CD4-positive, alpha-beta T cell treated with Interleukin-21 for 1 hour (primary cell): ENCODE results near the gene MUC15.

ENCODE experiments used
- DNase-seq: peaks from one replicate; pipeline ENCODE4 v3.0.0-alpha.2; 2020

Gene MUC15

DNA sequence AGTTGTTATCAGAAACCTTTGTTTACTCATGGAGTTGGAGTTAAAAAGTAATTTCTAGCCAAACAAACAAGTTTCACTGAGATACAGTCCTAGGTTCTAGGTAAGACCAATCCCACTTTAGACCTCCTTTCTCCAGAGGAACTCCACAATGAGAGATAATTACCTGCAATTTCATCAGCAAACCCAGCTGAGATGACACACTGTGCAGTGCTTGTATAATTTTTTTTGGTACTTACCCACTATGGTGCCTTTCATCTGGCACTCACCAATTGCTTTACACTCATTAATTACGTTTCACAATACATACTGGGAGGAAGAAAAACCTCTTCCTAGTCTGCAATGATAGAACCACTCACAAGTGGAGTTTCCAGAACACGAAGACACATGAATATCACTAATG lies 1.8 kb upstream of the MUC15 start:
- no peak for DNase-seq

DNA sequence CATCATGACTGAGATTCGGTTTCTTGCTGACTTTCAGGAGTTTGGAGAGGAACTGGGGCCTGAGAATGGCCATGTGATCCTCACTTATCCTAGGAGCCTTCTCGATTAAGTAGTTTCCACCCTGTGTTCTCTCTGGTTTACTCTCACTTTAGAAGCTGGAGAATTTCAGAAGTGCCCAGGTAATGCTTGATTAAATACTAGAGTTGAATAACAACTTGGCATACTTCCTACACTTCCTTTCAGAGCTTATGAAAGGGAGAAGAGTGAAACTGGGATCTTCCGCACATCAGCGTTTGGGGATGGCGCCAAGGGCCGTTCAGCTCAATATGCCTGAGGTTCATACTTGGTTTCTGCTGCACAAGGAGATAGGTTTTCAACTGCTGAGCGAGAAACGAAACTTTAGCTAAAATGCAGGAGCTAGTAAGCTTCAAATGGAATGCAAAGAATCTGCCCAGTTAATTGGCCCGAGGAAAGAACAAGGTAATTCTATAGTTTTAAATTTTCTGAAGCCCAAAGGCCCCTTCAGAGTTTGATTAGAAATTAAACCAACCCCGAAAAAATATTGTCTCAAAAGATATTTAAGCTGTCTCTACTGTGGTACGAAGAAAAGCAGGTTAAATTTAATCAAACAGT lies 823 bp upstream of the MUC15 start:
- DNase-seq: no peak

DNA sequence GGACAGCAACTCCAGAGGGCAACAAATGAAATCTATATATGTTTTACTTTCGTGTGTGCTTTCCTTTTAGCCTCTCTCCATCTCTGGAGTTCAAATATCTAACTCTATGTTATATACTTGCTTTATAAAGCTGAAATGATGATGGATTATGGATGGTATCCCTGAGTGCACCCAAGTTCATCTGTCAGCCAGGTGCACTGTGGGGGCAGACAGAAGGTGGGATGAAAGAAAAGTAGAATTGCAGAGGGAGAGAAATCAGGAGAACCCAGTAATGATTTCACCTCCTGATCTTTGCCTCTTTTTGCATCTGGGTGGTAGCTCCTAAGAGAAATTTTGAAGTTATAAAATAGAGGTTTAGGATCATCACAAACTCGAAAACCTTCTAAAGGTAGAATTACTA lies 2.4 kb downstream of the MUC15 start:
- no peak for DNase-seq

DNA sequence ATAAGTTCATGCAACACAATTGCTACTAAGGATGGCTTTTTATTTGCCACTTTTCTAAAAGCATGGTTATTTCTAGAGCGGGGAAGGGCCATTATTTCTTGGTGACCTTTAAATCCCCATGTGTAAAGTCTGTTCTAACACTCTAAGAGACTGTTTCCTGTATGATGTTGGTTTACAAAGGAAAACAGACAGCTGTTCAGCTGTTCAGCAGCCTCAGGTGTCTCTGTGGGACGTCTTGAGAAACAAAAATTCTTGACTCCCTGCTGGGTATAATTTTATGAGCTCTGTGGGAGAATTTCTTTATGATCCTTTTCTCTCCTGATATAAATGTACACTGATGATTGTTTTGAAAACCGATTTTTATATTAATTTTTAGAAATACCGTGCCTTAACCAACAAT lies 13.9 kb downstream of the MUC15 start:
- DNase-seq: no peak

DNA sequence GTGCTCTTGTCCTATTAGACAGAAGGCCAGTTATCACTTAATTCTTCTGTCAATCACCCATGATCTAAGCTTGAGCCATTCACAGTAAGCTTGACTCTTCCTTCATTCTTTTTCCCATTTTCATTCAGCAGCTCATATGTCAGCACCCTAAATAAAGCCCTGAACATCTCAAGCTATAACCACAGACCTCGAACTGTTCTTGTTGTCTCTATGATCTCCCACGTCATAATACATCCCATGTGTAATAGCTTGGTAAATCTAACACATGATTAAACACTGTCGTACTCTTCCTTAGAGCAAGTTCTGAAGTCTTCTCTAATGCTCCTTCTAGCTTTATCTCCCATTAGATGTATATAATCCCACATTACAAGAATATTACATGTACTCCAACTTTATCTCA lies 14.4 kb downstream of the MUC15 start:
- DNase-seq: no peak

DNA sequence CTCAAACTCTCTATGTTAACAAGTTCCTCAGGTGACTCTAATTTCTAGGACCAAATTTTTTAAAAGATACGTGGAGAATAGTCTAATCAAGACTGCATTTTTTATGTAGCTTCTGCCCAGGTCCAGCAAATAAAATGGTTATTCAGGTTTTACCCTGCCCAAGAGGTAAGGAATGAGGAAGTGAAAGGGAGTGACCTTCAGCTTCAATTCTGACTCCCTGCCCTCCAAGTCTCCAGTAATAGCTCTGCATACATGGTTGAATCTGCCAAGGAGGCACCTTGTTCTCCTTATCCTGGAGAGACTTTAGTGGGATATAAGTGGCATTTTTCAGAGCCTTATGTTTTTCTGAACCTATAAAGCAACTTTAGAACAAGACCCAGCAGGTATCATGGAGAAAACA lies 15.5 kb downstream of the MUC15 start:
- DNase-seq: no peak

DNA sequence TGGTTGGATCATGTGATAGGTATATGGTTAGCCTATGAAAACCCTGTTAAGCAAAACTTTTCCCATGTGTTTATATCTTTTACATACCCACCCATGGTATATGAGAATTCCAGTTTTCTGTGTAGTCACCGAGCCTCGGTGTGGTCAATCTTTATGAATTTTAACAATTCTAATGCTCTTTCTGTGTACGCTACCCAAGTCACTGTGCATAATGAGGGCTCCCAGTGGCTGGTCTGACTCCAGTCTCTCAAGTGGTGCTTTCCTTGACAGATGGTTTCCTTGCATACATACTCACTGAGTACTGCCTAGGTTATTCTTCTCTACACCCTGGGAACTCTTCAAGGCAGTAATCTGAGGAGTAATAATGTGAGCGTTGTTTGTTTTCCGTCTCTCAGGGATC lies 17.6 kb downstream of the MUC15 start:
- no peak for DNase-seq

DNA sequence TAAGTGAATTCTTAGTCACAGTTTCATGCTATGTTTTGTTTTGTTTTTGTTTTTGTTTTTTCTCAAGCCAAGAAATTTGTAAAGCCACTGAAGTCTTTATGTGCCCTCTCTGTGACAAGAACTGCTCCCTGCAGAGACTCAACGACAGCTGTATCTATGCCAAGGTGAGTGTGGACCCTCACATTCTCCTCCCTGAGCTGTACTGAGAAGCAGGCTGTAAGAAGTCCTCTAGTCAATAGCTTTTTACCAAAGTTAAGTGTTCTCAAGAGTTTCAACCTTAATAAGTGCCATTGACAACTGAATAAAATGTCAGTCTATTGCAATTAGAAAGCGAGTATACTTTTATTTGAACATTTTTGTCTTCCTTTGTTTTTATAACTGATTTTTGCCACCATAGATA lies 18.9 kb downstream of the MUC15 start:
- no peak for DNase-seq

DNA sequence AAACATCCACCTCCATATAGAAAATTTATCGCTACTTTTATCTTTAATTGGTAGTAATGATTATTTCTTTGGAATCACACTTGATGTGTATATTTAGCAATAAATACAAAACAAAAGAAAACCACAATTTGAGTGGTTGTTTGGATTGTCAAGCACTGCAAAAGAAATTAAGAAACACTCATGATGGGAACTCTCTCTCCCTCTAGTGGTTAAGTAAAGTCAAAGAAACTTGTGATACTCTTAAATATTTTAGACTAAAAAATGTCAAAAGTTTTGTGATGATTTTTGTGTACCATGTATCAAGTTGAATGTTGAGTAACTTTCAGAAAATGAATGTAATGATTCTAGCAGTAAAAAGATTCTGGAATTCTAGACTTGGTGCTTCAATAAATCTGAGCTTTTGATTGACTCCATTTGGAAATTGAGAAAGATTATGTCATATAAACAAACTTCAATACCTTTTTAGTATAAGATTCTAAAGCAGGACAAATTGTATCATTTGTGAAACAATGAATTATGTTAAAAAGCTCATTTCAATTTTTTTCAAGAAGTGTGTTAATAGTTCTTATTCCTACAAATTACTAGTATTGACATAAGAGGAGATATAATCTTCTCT lies 20.8 kb downstream of the MUC15 start:
- DNase-seq: no peak

DNA sequence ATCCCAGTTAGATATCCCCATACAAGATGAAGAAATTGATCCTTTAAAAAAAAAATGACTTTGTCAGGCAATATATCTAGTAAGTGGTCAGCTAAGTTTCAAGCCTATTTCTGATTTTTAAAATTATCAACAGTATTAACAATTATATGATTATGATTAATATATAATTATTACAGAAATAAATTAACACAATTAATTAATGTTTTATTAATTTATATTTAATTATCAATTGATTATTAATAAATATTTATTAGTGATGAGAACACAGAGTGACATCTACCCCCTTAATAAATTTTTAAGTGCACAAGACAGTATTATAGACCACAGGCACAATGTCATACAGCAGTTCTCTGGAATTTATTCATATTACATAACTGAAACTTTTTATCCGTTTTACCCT lies 22.0 kb downstream of the MUC15 start:
- DNase-seq: no peak

DNA sequence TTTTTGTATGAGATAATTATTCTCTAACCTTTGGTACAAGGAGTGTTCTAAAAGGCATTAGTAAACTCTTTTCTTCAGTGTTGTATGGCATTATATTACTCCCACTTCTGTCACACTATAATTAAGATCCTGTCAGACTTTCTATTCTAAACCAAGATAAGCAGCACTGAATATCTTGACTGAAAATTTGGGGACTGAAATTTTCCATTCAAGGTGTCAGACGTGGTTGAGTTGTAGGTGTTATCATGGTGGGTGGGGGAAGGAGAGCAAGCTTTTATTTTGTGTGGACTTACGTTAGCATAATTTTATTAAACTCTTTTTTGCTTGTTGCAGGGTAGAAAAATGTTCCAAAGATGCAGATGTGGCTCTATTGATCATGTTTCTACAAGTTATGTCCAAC lies 22.9 kb downstream of the MUC15 start:
- DNase-seq: no peak

DNA sequence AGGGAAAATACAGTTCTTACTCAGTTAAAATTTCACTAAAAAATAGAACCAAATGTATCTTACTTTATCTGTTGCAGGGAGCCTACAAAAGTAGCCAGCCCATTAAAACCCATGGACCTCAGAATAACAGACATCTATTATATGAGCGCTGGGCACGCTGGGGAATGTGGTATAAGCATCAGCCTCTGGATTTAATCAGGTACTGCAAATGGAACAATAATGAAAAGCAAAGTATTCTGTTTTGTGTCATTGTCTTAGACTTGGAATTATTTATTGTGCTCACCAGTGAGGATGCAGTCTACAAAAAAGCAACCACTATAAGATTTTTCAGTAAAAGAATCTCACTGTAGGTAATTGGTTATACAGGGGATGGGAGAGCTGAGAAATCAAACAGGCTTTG lies 30.2 kb downstream of the MUC15 start:
- DNase-seq: no peak

DNA sequence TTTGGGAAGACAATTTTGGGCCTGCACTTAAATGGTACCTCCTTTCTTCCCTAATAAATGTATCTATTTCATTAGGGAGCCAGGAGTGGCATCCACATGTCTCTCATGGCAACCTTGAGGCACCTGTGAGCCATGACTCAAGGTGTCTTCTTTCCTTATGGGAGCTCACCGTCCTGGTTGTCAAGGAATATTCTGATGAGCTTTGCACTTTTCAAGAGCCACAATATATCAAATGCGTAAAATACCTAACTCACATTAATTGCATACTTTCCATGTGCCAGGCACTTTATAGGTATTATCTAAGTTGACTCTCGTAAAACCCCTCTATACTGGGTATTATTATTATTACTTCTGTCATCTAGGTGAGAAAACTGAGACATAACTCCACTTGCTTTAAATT lies 32.5 kb downstream of the MUC15 start:
- DNase-seq: no peak

DNA sequence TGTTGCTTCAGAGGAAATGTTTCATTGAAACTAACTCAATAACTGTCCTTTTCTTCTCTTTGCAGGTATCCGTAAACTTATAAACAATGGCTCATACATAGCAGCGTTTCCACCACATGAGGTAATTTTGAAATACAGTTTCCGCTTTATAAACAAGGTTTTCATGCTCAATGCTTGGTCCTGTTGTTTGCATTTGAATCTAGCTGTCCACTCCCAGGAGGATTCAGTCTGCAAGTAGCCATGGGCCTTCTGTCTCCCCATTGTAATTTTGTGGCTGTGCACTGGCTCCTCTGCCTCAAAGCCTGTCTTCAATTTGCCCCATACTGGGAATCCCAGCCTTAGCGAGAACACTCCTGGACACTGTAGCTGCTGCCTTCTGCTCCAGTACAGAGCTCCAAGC lies 34.7 kb downstream of the MUC15 start:
- DNase-seq: no peak

DNA sequence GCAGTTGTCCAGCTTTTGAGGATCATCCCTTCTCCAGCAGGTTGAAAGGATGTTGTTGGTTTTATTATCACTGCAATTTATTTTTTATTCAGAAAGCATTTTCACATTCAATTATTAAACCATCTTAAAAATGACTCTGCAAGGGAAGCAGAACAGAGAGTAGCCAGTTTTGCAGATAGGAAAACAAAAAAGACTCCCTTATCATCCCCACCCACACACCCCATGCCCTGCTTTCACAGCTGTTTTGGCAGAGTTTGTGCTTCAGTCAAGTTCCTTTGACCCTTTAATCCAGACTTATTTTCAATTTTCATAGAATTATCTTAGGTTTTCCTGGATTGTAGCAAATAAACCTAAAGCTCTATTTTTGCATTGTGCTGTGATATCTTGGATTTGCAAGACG lies 44.4 kb downstream of the MUC15 start:
- DNase-seq: no peak

DNA sequence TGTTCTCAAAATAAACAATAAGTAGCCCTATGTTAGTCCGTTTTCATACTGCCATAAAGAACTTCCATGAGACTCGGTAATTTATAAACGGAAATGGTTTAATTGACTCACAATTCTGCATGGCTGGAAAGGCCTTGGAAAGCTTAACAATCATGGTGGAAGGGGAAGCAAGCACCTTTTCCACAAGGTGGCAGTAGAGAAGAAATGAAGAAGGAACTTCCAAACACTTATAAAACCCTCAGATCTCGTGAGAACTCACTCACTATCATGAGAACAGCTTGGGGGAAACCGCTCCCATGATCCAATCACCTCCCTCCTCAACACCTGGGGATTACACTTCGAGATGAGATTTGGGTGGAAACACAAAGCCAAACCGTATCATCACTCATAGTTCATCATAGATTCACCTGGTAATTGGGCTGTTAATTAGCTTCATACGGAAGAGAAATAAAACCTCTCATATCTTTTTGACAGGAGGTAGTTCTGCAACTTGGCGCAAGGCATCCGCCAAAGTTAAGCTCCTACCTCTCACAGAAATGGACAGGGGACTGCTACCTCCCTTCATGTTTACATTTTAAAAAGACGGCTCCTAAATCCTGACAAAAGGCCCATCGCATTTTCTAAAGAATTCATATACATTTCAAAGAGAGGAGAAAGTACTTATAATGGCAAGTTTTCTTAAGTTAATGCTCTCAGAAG lies 49.0 kb downstream of the MUC15 start:
- no peak for DNase-seq

DNA sequence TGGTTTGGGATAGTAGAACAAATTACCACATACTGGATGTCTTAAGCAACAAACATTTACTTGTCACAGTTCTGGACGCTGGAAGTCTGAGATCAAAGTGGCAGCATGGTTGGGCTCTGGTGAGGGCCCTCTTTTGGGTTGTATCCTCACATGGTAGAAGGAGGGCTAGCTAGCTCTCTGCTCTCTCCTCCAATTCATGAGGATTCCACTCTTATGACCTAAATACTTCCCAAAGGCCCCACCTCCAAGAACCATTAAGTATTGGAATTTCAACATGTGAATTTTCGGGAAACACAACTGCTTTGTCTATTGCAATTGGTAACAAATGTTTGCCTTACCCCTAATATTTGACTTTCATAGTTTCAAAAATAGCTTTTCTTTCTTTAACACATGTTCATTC lies 52.6 kb downstream of the MUC15 start:
- DNase-seq: no peak

DNA sequence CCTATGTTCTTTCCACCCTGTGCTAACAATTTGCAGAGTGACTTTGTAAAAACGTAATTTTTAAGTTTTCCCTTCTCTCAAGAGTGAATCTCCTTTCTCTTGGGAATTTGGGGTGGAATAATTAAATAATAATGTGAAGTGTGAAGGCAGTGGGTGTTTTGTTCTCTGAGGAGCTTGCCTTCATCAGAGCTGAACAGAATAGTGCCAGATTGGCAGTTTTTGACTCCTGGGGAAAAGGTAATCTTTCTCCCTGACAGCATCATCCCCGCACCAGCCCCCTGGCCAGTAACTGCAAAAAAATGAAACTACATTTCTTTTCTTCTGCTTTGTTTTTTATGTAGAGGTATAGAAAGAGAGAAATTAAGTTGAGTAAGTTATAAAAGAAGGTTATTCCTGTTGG lies 59.9 kb downstream of the MUC15 start:
- DNase-seq: no peak

DNA sequence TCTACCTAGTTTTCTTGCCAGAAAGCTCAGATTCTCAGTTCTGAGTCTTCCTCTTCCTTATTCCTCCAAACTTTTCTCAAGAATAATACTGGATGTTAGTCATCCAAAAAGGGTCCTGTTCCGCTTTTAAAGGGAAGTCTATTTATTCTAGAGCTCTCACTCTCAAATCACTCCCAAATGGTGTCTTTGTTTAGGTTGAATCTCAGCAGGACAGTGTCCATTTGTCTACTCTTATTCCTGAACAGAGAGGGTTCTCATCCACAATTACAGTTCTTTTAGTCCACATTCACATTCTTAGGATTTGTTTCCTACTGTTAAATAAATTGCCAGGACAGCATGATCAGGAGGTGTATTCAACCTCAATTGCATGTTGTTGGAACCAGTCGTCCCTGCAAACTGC lies 61.3 kb downstream of the MUC15 start:
- no peak for DNase-seq

DNA sequence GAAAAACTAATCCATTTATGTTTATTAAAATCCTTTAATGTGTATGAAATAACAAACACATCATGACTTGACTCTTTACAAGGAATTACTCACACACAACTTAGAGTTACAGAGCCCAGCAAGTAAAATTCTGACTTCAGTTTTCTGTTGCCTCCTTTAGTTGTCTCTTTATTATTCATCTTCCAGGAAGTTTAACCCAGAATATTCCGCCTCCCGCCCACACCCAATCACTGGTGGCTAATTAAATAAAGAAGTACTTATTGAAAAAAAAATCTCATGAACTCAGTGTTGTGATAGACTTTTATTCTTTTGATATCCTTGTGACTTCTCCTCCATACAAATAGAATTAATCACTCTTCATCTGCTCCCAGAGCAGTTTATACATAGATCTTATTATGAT lies 61.9 kb downstream of the MUC15 start:
- no peak for DNase-seq
